Right atrium auricular region (tissue), 2 donors: ENCODE results near the gene RUNX2. TPM values are rescaled to one million over a fixed set of nuclear protein-coding genes. Genes with fewer than 3 reads are reported as not detected.

Experiments used
- DNase-seq: peaks from one replicate; pipeline ENCODE4 v3.0.0-alpha.2; 2019; ENCODE audit warnings: low spot score
- H3K27ac ChIP-seq, 2 donors: fragments of 200-600 bp; sonication (generic); 1 replicate in 1 of 2; 2 replicates in 1 of 2; pipeline ENCODE4 v1.5.1; 2016 to 2019
- H3K27me3 ChIP-seq, 2 donors: fragments of 200-600 bp; sonication (generic); one replicate each; pipeline versions ENCODE4 v1.5.1 to v1.6.0; 2017 to 2019
- H3K36me3 ChIP-seq: fragments of 200-600 bp; sonication (generic); one replicate; pipeline ENCODE4 v1.5.1; 2016
- H3K4me1 ChIP-seq, 2 donors: fragments of 200-600 bp; sonication (generic); one replicate each; pipeline versions ENCODE4 v1.5.1 to v1.6.0; 2017 to 2019
- H3K4me3 ChIP-seq, 2 donors: fragments of 200-600 bp; sonication (generic); 1 replicate in 1 of 2; 2 replicates in 1 of 2; pipeline ENCODE4 v1.5.1; 2017 to 2019; ENCODE audit warnings: mild to moderate bottlenecking in 1 of 2, moderate library complexity in 1 of 2
- H3K9me3 ChIP-seq, 2 donors: fragments of 200-600 bp; sonication (generic); one replicate each; pipeline ENCODE4 v1.5.1; 2019
- CTCF ChIP-seq, 2 donors: fragments of 200-600 bp; sonication (generic); IDR thresholded peaks; one replicate each; pipeline ENCODE4 v1.5.1; 2019; ENCODE audit warnings: antibody characterized with exemption in 2 of 2
- total RNA-seq, 2 donors: library from RNA; depleted of rRNA; stranded (reverse); fragments of >200 nt; gene quantifications; one replicate each; pipeline ENCODE4 v1.1.0, GENCODE V29; 2016

Gene RUNX2
- total RNA-seq, 2 donors from 2014 or later, result 0.55 to 0.85 TPM

GRCh38 chr6:45675634-45676033 lies 347.5 kb downstream of the RUNX2 start:
- no peak overlapping the region for H3K4me3 ChIP-seq
- H3K4me1 ChIP-seq, result peaks cover 0 to 11% of the 10 kb centered on the region in 2 donors
- DNase-seq, result no peak
- TF ChIP-seq CTCF (IDR thresholded peaks at IDR 0.05), result no peak
- H3K9me3 ChIP-seq, result peaks cover 0 to 13% of the 10 kb centered on the region in 2 donors
- H3K36me3 ChIP-seq, result no peaks in the 10 kb centered on the region
- no peak overlapping the region for H3K27ac ChIP-seq
- no peaks in the 10 kb centered on the region for H3K27me3 ChIP-seq

- peaks cover 0 to 11% of the 10 kb centered on the region in 2 donors for H3K4me1 ChIP-seq
- no peaks in the 10 kb centered on the region for H3K36me3 ChIP-seq
- H3K4me3 ChIP-seq, result no peak overlapping the region
- no peak for TF ChIP-seq CTCF (IDR thresholded peaks at IDR 0.05)
- no peaks in the 10 kb centered on the region for H3K27me3 ChIP-seq
- DNase-seq, result no peak
- no peak overlapping the region for H3K27ac ChIP-seq
- H3K9me3 ChIP-seq, result peaks cover 0 to 19% of the 10 kb centered on the region in 2 donors
Observed at GRCh38 chr6:45676380-45676779, 348.2 kb downstream of the RUNX2 start.

- DNase-seq, result no peak
- H3K27ac ChIP-seq, result no peak overlapping the region
- H3K27me3 ChIP-seq, result no peaks in the 10 kb centered on the region
- no peak overlapping the region for H3K4me3 ChIP-seq
- no peaks in the 10 kb centered on the region for H3K36me3 ChIP-seq
- H3K9me3 ChIP-seq, result peaks cover 0 to 24% of the 10 kb centered on the region in 2 donors
- TF ChIP-seq CTCF (IDR thresholded peaks at IDR 0.05), result no peak
- H3K4me1 ChIP-seq, result peaks cover 0 to 11% of the 10 kb centered on the region in 2 donors
Observed at GRCh38 chr6:45677381-45678284, 349.5 kb downstream of the RUNX2 start.

- peaks cover 0 to 24% of the 10 kb centered on the region in 2 donors for H3K9me3 ChIP-seq
- peaks cover 0 to 11% of the 10 kb centered on the region in 2 donors for H3K4me1 ChIP-seq
- H3K36me3 ChIP-seq, result no peaks in the 10 kb centered on the region
- DNase-seq, result no peak
- no peaks in the 10 kb centered on the region for H3K27me3 ChIP-seq
- H3K27ac ChIP-seq, result no peak overlapping the region
- H3K4me3 ChIP-seq, result no peak overlapping the region
- no peak for TF ChIP-seq CTCF (IDR thresholded peaks at IDR 0.05)
Observed at GRCh38 chr6:45678285-45678607, 350.1 kb downstream of the RUNX2 start.

GRCh38 chr6:45679163-45679562 lies 351.0 kb downstream of the RUNX2 start:
- Histone ChIP-seq H3K9me3 (peaks cover 0 to 24% of the 10 kb centered on the region in 2 donors), H3K36me3 (no peaks in the 10 kb centered on the region), H3K4me3 (no peak overlapping the region), H3K27me3 (no peaks in the 10 kb centered on the region), H3K4me1 (peaks cover 0 to 11% of the 10 kb centered on the region in 2 donors), H3K27ac (no peak overlapping the region)
- no peak for DNase-seq
- no peak for TF ChIP-seq CTCF (IDR thresholded peaks at IDR 0.05)
